ENCODE results near the gene ZNF33A.
A peak's percentile ranks its signal among the peaks of the same experiment; 100 is the strongest.
"Not testable (repeated sequence)": the region's sequence is repeated elsewhere in the genome, so short reads cannot be mapped to it uniquely, and the experiment has no call there.

The ZNF33A gene

DNA sequence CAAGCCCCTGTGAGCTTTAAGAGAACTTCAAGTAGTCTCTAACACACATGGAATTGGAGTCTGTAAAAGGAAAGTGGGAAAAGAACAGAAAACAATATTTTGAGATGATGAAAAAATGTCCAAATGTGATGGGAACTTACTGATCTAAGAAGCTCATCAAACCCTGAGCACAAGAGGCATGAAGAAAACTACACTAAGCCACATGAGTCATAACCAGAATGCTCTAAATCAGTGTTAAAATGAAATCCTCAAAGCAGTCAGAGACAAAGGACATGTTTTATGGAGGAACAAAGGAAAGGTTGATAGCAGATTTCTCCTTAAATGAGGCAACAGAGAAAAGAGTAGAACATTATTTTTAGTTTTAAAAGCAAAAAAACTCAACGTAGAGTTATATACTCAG, 37.2 kb downstream of the ZNF33A start:
- no peak for DNase-seq

DNA sequence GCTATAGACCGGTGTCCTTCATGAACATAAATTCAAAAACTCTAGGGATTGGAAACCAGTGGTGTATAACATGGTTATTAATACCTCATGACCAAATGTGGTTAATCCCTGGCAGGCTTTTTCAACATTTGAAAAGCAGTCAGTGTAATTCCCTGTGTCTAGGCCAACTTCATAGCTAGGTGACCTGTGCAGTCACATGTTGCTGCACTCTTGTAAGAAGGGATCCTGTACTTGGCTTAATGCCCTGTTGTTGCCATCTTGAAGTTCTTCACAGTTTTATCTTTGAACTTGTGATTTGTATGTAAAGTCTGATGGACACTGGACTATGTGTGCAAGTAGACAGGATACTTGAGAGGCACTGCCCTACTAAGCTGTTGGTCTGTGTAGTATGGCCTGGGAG, 39.7 kb downstream of the ZNF33A start:
- DNase-seq: no peak

DNA sequence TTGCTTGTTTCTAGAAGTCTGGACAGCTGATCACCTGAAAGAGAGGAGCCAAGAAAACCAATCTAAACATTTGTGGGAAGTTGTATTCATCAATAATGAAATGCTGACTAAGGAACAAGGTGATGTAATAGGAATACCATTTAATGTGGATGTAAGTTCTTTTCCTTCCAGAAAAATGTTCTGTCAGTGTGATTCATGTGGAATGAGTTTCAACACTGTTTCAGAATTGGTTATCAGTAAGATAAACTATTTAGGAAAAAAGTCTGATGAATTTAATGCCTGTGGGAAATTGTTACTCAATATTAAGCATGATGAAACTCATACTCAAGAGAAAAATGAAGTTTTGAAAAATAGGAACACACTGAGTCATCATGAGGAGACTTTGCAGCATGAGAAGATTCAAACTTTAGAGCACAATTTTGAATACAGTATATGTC, 43.9 kb downstream of the ZNF33A start:
- peak; percentile 85 for DNase-seq

DNA sequence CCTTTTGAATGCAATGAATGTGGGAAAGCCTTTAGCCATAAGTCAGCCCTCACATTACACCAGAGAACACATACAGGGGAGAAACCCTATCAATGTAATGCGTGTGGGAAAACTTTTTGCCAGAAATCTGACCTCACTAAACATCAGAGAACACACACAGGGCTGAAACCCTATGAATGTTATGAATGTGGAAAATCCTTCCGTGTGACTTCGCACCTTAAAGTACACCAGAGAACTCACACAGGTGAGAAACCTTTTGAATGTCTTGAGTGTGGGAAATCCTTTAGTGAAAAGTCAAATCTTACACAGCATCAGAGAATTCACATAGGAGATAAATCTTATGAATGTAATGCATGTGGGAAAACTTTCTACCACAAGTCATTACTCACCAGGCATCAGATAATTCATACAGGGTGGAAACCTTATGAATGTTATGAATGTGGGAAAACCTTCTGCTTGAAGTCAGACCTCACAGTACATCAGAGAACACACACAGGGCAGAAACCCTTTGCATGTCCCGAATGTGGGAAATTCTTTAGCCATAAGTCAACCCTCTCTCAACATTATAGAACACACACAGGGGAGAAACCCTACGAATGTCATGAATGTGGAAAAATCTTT, 44.9 kb downstream of the ZNF33A start:
- not testable (repeated sequence) for DNase-seq

DNA sequence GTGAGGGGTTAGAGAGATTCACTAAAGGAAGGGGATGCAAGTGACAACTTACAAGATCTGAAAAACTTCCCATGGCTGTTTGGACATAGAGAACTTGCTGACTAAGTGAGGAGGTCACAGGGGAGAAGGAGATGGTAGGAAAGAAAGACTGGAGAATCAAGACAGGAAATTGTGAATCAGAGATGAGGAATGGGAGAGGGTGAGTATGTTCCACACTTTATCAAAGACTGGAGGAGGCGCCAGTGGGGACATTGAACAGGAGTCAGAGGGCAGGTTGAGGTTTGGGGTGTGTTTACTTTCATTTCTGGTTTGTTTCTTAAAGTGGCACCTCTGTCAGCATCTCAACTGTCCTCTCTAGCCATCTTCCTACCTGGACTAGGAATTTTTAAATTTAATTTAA, 59.2 kb downstream of the ZNF33A start:
- DNase-seq: peak; percentile 76

DNA sequence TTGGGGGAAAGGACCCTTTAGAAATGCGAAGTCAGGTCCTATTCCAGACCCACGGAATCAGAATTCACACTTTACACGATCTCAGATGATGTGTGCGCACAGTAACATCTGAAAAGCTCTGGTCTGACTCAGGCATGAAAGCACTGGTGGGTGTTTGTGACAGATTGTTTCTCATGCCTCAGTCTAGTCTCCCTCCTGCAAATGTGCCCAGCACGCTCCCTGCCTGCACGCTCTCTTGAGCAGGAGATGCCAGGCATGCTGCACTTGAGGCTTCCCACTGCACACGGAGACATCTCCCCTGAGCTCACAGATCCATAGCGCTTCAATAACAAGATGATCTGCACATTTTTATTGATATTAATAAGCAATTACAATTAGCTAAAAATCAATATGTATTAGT, 60.0 kb downstream of the ZNF33A start:
- DNase-seq: no peak

DNA sequence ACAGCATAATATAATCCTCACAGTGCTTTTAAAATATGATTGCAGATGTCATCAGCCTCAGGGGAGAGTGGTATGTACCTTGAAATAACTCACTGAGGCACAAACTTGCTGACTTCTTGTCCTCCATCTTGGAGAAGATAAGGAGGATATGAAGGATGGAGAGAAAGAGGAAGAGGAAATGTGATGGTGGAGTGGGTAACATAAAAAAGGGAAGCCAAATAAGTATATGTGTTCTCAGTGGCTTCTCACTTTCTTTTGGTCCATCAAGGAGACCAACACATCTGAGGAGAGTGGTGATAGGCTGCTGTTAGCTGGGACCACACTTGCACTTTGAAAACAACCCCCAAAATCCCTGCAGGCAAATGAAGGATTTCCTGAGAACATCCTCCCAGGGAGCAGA, 62.1 kb downstream of the ZNF33A start:
- DNase-seq: no peak

DNA sequence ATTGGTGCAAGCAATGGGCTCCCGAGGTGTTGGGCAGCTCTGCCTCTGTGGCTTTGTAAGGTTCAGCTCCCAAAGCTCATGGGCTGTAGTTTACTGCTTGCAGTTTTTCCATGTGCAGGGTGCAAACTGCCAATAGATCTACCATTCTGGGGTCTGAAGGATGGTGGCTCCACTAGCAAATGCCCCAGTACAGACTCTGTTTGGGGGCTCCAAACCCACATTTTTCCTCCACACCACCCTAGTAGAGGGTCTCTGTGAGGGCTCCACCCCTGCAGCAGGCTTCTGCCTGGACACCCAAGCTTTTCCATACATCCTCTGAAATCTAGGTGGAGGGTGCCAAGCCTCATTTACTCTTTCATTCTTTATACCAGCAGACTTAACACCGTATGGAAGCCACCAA, 66.2 kb downstream of the ZNF33A start:
- no peak for DNase-seq

DNA sequence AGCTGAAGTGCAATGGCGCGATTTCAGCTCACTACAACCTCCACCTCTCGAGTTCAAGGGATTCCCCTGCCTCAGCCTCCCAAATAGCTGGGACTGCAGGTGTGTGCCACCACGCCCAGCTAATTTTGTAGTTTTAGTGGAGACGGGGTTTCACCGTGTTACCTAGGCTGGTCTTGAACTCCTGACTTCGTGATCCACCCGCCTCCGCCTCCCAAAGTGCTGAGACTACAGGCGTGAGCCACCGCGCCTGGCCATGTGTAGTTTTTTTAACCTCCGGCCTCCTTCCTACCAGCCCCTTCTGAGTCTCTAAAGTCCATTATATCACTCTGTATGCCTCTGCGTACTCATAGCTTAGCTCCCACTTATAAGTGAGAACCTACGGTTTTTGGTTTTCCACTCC, 82.8 kb downstream of the ZNF33A start:
- not testable (repeated sequence) for DNase-seq

DNA sequence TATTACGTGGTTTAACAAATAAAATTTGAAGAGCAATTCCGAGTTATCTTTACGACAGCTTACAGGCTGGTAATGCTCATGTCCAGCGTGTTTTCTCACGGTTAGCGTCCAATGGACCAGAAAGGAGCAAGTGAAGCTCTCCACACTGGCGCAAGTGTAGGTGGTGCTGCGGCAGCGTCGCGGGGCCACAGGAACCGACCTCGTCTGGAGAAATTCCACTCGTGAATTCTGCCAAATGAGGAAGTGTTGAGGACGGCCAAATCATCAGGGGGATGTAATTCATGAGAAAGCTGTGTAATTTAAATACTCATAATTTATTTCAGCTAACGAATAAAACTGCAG, 83.3 kb downstream of the ZNF33A start:
- no peak for DNase-seq

DNA sequence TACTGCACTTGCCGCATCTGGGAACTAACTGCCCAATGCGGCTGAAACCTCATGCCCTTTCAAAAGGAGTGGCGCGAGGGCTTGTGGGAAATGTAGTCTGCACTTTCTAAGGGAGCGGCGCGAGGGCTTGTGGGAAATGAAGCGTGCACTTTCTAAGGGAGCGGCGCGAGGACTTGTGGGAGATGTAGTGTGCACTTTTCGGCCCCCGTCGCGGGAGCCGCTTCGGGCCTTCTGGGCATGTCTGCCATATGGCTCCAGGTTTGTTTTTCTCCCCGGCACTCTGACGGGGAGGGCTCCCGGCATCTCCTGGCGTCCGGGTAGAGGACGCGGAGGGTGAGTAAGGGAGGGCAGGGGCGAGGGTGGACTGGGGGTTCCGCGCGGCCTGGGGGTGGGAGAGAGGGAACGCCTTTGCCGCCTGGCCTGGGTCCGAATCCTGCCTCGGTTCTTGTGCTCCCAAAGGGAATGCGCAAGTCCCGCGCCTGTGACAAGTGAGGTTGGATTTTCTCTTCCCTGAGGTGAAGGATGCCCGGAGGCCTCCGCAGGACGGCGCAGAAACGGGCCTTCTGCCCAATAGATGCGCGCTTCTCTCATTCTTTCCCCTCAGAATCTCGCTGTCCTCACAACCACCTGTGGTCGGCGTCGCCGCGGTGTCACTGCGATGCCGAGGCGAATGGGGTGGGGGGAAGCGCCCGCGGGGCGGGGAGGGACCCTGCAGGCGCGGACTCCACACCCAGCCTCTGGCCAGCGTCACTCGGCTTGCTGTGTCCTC, 83.9 kb downstream of the ZNF33A start, which contains the start of gene ZNF37A:
Gene ZNF37A, plus strand, starts transcription at position 180 of the 769 bp plus-strand sequence. CDS start 2,281 bp downstream, outside the sequence.
- peak; percentile 94 for DNase-seq

DNA sequence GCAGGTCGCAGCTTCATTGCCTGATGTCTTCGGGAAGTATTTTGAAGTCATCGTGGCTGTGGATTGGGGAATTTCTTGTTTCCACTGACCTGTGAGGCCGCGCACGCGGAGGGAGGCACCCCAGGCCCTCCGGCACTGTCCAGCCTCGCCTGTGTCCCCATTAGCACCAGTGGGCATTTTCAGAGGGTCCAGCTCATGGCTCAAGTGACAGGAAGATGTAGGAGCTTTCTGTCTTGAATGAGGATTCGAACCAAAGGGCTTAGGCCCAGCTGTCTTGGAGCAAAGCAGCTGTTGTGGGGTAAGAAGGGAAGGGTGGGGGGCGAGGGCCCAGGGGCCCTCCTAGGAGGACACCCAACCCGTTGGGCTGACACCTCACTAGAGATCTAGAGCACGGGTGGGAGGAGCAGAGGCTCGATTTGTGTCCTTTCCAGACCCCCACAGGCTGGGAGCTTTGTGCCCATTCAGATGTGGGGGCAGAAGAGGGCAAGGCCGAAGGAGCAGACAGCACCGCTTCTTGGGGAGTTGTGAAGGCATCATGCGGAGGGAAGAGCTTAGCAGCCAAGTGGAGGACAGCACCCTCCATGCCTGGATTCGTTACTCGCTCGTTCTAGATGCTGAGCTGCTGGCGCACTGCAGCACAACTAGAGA, 84.6 kb downstream of the ZNF33A start:
- DNase-seq: no peak

DNA sequence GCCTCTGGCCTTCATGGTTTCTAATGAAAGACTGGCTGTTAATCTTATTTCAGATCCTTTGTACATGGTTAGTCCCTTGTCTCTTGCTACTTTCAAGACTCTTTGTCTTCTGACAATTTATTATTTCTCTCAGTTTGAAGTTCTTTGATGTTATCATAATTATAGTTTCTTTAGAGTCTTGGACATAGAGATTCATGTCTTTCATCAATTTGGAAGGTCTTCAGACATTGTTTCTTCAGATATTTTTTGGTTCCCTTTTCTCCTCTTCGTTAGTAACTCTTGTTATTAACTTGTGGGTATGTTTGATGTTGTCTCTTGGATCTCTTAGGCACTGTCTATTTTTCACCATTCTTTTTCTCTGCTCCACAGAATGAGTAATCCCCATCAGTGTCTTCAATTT, 92.4 kb downstream of the ZNF33A start:
- no peak for DNase-seq

DNA sequence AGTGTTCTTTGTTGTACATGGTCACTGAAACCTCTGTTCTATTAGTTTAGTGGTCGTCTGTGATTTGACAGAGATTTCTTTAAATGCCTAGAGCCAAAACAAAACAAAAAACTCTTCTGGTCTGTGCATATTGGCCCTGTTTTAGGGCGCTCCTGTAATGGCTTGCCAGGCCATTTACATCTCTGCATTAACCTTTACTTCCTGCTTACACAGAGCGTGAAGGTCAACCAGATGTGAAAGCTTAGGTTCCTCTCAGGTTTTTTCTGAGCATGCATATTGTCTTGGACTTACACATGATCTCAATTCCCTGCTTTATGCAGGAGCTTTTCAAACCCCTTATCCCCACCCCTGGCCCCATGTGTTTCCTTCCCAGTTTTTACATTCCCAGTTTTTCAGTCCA, 93.3 kb downstream of the ZNF33A start:
- no peak for DNase-seq

DNA sequence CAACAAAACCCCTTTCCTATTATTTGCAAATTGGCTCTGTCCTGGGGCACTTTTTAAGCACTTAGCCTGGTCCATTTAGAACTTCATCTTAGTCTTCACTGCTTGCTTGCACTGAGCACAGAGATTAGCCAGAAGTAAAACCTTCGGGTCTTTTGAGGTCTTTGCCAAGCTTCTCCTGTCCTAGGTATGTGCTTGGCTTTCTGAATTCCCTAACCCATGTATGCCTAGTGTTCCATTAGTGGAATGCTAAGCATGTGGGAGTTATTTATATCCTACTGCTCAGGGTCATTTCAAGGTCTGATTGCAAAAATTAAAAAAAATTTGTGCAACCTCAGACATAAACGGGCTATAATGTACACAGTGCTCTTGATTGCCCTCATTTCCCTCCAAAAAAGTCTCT, 101.7 kb downstream of the ZNF33A start:
- no peak for DNase-seq
